Neuronal stem cell (in vitro differentiated cells): ENCODE measurements around the gene MAS1.
"Not testable (repeated sequence)": the region's sequence is repeated elsewhere in the genome, so short reads cannot be mapped to it uniquely, and the experiment has no call there.

Source experiments
- DNase-seq: peaks from one replicate; pipeline ENCODE4 v3.0.0-alpha.2; 2013; ENCODE audit warnings: low spot score
- H2AFZ ChIP-seq: one replicate; pipeline ENCODE4 v1.6.1; 2013; ENCODE audit warnings: mild to moderate bottlenecking, low read length, inconsistent platforms
- H2AK5ac ChIP-seq: 2 replicates; pipeline ENCODE4 v1.6.1; 2013; ENCODE audit warnings: low read depth, mild to moderate bottlenecking, inconsistent platforms, low read length, moderate library complexity, mixed read lengths
- H2BK120ac ChIP-seq: 2 replicates; pipeline ENCODE4 v1.6.1; 2013; ENCODE audit warnings: low read depth, mild to moderate bottlenecking, inconsistent platforms, low read length, moderate library complexity, mixed read lengths
- H2BK12ac ChIP-seq: one replicate; pipeline ENCODE4 v1.6.1; 2013; ENCODE audit warnings: low read length, inconsistent platforms
- H2BK15ac ChIP-seq: 2 replicates; pipeline ENCODE4 v1.6.1; 2013; ENCODE audit warnings: mild to moderate bottlenecking, low read length, inconsistent platforms, mixed read lengths
- H2BK5ac ChIP-seq: one replicate; pipeline ENCODE4 v1.6.1; 2013; ENCODE audit warnings: inconsistent platforms, mild to moderate bottlenecking, low read length, moderate library complexity
- H3K14ac ChIP-seq: one replicate; pipeline ENCODE4 v1.6.1; 2013; ENCODE audit warnings: low read length, inconsistent platforms
- H3K18ac ChIP-seq: 2 replicates; pipeline ENCODE4 v1.6.1; 2013; ENCODE audit warnings: low read length, inconsistent platforms
- H3K23ac ChIP-seq: 2 replicates; pipeline ENCODE4 v1.6.1; 2013; ENCODE audit warnings: low read depth, mild to moderate bottlenecking, mixed read lengths, low read length, inconsistent platforms; ENCODE audit not compliant: poor library complexity
- H3K27ac ChIP-seq: replicated peaks from 3 replicates; pipeline ENCODE4 v1.5.1; 2013; ENCODE audit warnings: low read length, inconsistent platforms
- H3K27me3 ChIP-seq, 3 experiments: 2 replicates each; pipeline ENCODE4 v1.6.1; 2013; ENCODE audit warnings: low read length in 3 of 3, mild to moderate bottlenecking in 2 of 3, inconsistent platforms in 1 of 3, low read depth in 1 of 3, mixed read lengths in 1 of 3, moderate library complexity in 1 of 3; ENCODE audit not compliant: control insufficient read depth in 3 of 3, insufficient read depth in 3 of 3
- H3K36me3 ChIP-seq, 2 donors: replicated peaks in 1 of 2; 2 replicates each; pipeline ENCODE4 v1.6.1; 2013; ENCODE audit warnings: low read length in 2 of 2; ENCODE audit not compliant: control insufficient read depth in 2 of 2, insufficient read depth in 2 of 2
- H3K4ac ChIP-seq: 2 replicates; pipeline ENCODE4 v1.6.1; 2013; ENCODE audit warnings: inconsistent platforms, mild to moderate bottlenecking, low read length, moderate library complexity
- H3K4me1 ChIP-seq, 2 donors: 1 replicate in 1 of 2; 2 replicates in 1 of 2; pipeline ENCODE4 v1.6.1; 2013; ENCODE audit warnings: low read length in 2 of 2, low read depth in 1 of 2; ENCODE audit not compliant: control insufficient read depth in 2 of 2, insufficient read depth in 1 of 2
- H3K4me2 ChIP-seq: one replicate; pipeline ENCODE4 v1.6.1; 2013; ENCODE audit warnings: mild to moderate bottlenecking, low read length, inconsistent platforms; ENCODE audit not compliant: insufficient read depth, poor library complexity, severe bottlenecking
- H3K4me3 ChIP-seq, 2 donors: 2 replicates each; pipeline ENCODE4 v1.5.1; 2013; ENCODE audit warnings: low read length in 2 of 2, mild to moderate bottlenecking in 2 of 2, inconsistent platforms in 1 of 2, moderate library complexity in 1 of 2
- H3K79me1 ChIP-seq: one replicate; pipeline ENCODE4 v1.6.1; 2013; ENCODE audit warnings: low read depth, mild to moderate bottlenecking, inconsistent platforms, low read length, moderate library complexity
- H3K9ac ChIP-seq: one replicate; pipeline ENCODE4 v1.6.1; 2013; ENCODE audit warnings: mild to moderate bottlenecking, low read depth, low read length, inconsistent platforms; ENCODE audit not compliant: poor library complexity
- H3K9me3 ChIP-seq, 2 donors: replicated peaks in 1 of 2; 2 replicates each; pipeline versions ENCODE3 to v1.6.1; 2013; ENCODE audit warnings: low read length in 2 of 2, mild to moderate bottlenecking in 2 of 2, inconsistent platforms in 1 of 2, low read depth in 1 of 2, mixed read lengths in 1 of 2, moderate library complexity in 1 of 2; ENCODE audit not compliant: control insufficient read depth in 2 of 2, insufficient read depth in 1 of 2
- H4K8ac ChIP-seq: one replicate; pipeline ENCODE4 v1.6.1; 2013; ENCODE audit warnings: low read depth, mild to moderate bottlenecking, inconsistent platforms, low read length, moderate library complexity
- H4K91ac ChIP-seq: one replicate; pipeline ENCODE4 v1.6.1; 2013; ENCODE audit warnings: low read length, low read depth, mild to moderate bottlenecking, inconsistent platforms; ENCODE audit not compliant: poor library complexity
- WGBS, 2 donors: extraction: QIAGEN DNeasy Blood & Tissue Kit; methylation state at CpG; one replicate each; pipeline ENCODE4 v1.1.7; 2013; ENCODE audit warnings: missing lambda C conversion rate in 2 of 2, mixed read lengths in 1 of 2; ENCODE audit not compliant: insufficient read length in 2 of 2, insufficient replicate concordance in 1 of 2; ENCODE audit errors: extremely low coverage in 2 of 2; 5-methylcytosine and 5-hydroxymethylcytosine counted together

The MAS1 gene

GRCh38 chr6:159924150-159924549 lies 33.4 kb downstream of the MAS1 start:
- H2BK5ac ChIP-seq, H4K91ac ChIP-seq, H2BK120ac ChIP-seq, H2BK15ac ChIP-seq, H3K4me1 ChIP-seq, H3K9me3 ChIP-seq, H3K4ac ChIP-seq, H3K4me3 ChIP-seq, H2BK12ac ChIP-seq, H3K79me1 ChIP-seq, H3K4me2 ChIP-seq, H3K18ac ChIP-seq, H3K23ac ChIP-seq, H4K8ac ChIP-seq, H3K27ac ChIP-seq, H2AFZ ChIP-seq, H3K27me3 ChIP-seq, H3K14ac ChIP-seq, DNase-seq, H3K36me3 ChIP-seq, H2AK5ac ChIP-seq, H3K9ac ChIP-seq: not testable (repeated sequence)
- WGBS, 2 donors = no CpG with 5 or more reads among the region's 2 CpGs

- H2BK120ac ChIP-seq = no peak overlapping the region
- H2BK12ac ChIP-seq = no peak overlapping the region
- H3K4me3 ChIP-seq = no peak overlapping the region
- H3K18ac ChIP-seq = no peak overlapping the region
- no peak overlapping the region for H3K4me2 ChIP-seq
- peaks cover 0 to 4% (median 0%) of the 10 kb centered on the region in 3 experiments for H3K27me3 ChIP-seq
- H3K23ac ChIP-seq = no peak overlapping the region
- H3K9me3 ChIP-seq = no peaks in the 10 kb centered on the region
- DNase-seq = no peak
- no peak overlapping the region for H3K9ac ChIP-seq
- H2AK5ac ChIP-seq = no peak overlapping the region
- WGBS, 2 donors = no CpG with 5 or more reads among the region's 5 CpGs
- no peak overlapping the region for H3K27ac ChIP-seq
- H2AFZ ChIP-seq = no peak overlapping the region
- no peak overlapping the region for H2BK5ac ChIP-seq
- H3K4me1 ChIP-seq = no peaks in the 10 kb centered on the region
- no peak overlapping the region for H4K8ac ChIP-seq
- H2BK15ac ChIP-seq = no peak overlapping the region
- no peaks in the 10 kb centered on the region for H3K79me1 ChIP-seq
- no peak overlapping the region for H4K91ac ChIP-seq
- H3K36me3 ChIP-seq = no peaks in the 10 kb centered on the region
- no peak overlapping the region for H3K14ac ChIP-seq
- no peak overlapping the region for H3K4ac ChIP-seq
Measured at GRCh38 chr6:159926542-159927203, 35.9 kb downstream of the MAS1 start.

- no peak overlapping the region for H2BK12ac ChIP-seq
- no peaks in the 10 kb centered on the region for H3K79me1 ChIP-seq
- H2BK5ac ChIP-seq = no peak overlapping the region
- H3K4me1 ChIP-seq = no peaks in the 10 kb centered on the region
- no peak overlapping the region for H3K14ac ChIP-seq
- no peak overlapping the region for H3K27ac ChIP-seq
- H2BK15ac ChIP-seq = no peak overlapping the region
- H3K9me3 ChIP-seq = no peaks in the 10 kb centered on the region
- H3K23ac ChIP-seq = no peak overlapping the region
- peak overlapping the region; percentile 5 for H2AFZ ChIP-seq
- no CpG with 5 or more reads among the region's 8 CpGs for WGBS, 2 donors
- DNase-seq = no peak
- no peak overlapping the region for H2BK120ac ChIP-seq
- no peak overlapping the region for H3K18ac ChIP-seq
- no peak overlapping the region for H4K91ac ChIP-seq
- peaks cover 0 to 29% (median 0%) of the 10 kb centered on the region in 3 experiments for H3K27me3 ChIP-seq
- H3K9ac ChIP-seq = no peak overlapping the region
- H3K4me3 ChIP-seq = no peak overlapping the region
- H3K4me2 ChIP-seq = no peak overlapping the region
- H4K8ac ChIP-seq = no peak overlapping the region
- H3K36me3 ChIP-seq = no peaks in the 10 kb centered on the region
- H3K4ac ChIP-seq = no peak overlapping the region
- no peak overlapping the region for H2AK5ac ChIP-seq
Measured at GRCh38 chr6:159929819-159930218, 39.0 kb downstream of the MAS1 start.

GRCh38 chr6:159931112-159931511 lies 40.3 kb downstream of the MAS1 start:
- Histone ChIP-seq H3K79me1 (no peaks in the 10 kb centered on the region), H3K4me3 (no peak overlapping the region), H2BK5ac (no peak overlapping the region), H3K9me3 (no peaks in the 10 kb centered on the region), H2BK12ac (no peak overlapping the region), H3K27me3 (peaks cover 0 to 29% (median 0%) of the 10 kb centered on the region in 3 experiments), H2BK15ac (no peak overlapping the region), H4K91ac (no peak overlapping the region), H2AFZ (no peak overlapping the region), H4K8ac (no peak overlapping the region), H3K14ac (no peak overlapping the region), H3K36me3 (no peaks in the 10 kb centered on the region), H3K23ac (no peak overlapping the region), H3K4me2 (no peak overlapping the region), H3K4ac (no peak overlapping the region), H3K18ac (no peak overlapping the region), H2BK120ac (no peak overlapping the region), H2AK5ac (no peak overlapping the region), H3K9ac (no peak overlapping the region), H3K4me1 (no peaks in the 10 kb centered on the region), H3K27ac (no peak overlapping the region)
- no peak for DNase-seq
- WGBS, 2 donors = no CpG with 5 or more reads among the region's 3 CpGs
